Activated CD4-positive, alpha-beta T cell treated with anti-CD3 and anti-CD28 coated beads for 1 hour (primary cell): ENCODE measurements around the gene PACRG.

Source experiments
- DNase-seq: peaks from one replicate; pipeline ENCODE4 v3.0.0-alpha.2; 2020

PACRG gene

GRCh38 chr6:163226181-163226835 is 498.5 kb downstream of the PACRG start:
- no peak for DNase-seq

GRCh38 chr6:163226836-163227485 is 499.2 kb downstream of the PACRG start:
- no peak for DNase-seq

- DNase-seq = no peak
These were observed 500.3 kb downstream of the PACRG start for GRCh38 chr6:163228041-163228440.

GRCh38 chr6:163229050-163229449 is 501.3 kb downstream of the PACRG start:
- DNase-seq = no peak

- no peak for DNase-seq
These were observed 503.1 kb downstream of the PACRG start for GRCh38 chr6:163230901-163231300.

- DNase-seq = no peak
These were observed 503.7 kb downstream of the PACRG start for GRCh38 chr6:163231356-163232014.

GRCh38 chr6:163232015-163232523 is 504.3 kb downstream of the PACRG start:
- DNase-seq = no peak

GRCh38 chr6:163232649-163233048 is 504.9 kb downstream of the PACRG start:
- no peak for DNase-seq

- no peak for DNase-seq
These were observed 509.3 kb downstream of the PACRG start for GRCh38 chr6:163237110-163237509.

- DNase-seq = no peak
These were observed 512.0 kb downstream of the PACRG start for GRCh38 chr6:163239572-163240340.

GRCh38 chr6:163240556-163240955 is 512.8 kb downstream of the PACRG start:
- DNase-seq = no peak

GRCh38 chr6:163241683-163242082 is 513.9 kb downstream of the PACRG start:
- no peak for DNase-seq

- DNase-seq = no peak
These were observed 515.3 kb downstream of the PACRG start for GRCh38 chr6:163243083-163243482.

GRCh38 chr6:163243692-163244589 is 516.2 kb downstream of the PACRG start:
- DNase-seq = no peak

- DNase-seq = no peak
These were observed 520.3 kb downstream of the PACRG start for GRCh38 chr6:163248051-163248450.

- no peak for DNase-seq
These were observed 521.9 kb downstream of the PACRG start for GRCh38 chr6:163249651-163250101.

GRCh38 chr6:163250116-163250515 is 522.3 kb downstream of the PACRG start:
- no peak for DNase-seq

- no peak for DNase-seq
These were observed 524.4 kb downstream of the PACRG start for GRCh38 chr6:163252061-163252591.

GRCh38 chr6:163253556-163254213 is 525.9 kb downstream of the PACRG start:
- DNase-seq = no peak

GRCh38 chr6:163254341-163254835 is 526.6 kb downstream of the PACRG start:
- no peak for DNase-seq

- no peak for DNase-seq
These were observed 527.5 kb downstream of the PACRG start for GRCh38 chr6:163255265-163255664.
